ENCODE data around the gene CCDC110. TPM values are rescaled to one million over a fixed set of nuclear protein-coding genes. Genes with fewer than 3 reads are reported as not detected.

Gene CCDC110
- polyA plus RNA-seq, 1 donor, result 0.94 TPM

- DNase-seq, result peak; percentile 66 to 80
- no peak overlapping the region for H3K4me3 ChIP-seq (ENCODE audit: low read length)
- peaks cover 4% of the 10 kb centered on the region for H3K4me1 ChIP-seq (ENCODE audit: control insufficient read depth, insufficient read depth, low read length)
- no CpG with 5 or more reads among the region's 4 CpGs for WGBS (ENCODE audit: insufficient coverage, low lambda C conversion rate)
- H3K9me3 ChIP-seq (ENCODE audit: control insufficient read depth, low read depth, low read length), result no peaks in the 10 kb centered on the region
- no peaks in the 10 kb centered on the region for H3K36me3 ChIP-seq (ENCODE audit: control insufficient read depth, insufficient read depth, low read length)
- H3K27ac ChIP-seq (ENCODE audit: low read length), result no peak overlapping the region
- H3K27me3 ChIP-seq (ENCODE audit: control insufficient read depth, insufficient read depth, low read length), result no peaks in the 10 kb centered on the region
Observed at GRCh38 chr4:185508181-185508580, 36.6 kb upstream of the CCDC110 start.

GRCh38 chr4:185506422-185506821 lies 34.9 kb upstream of the CCDC110 start:
- peaks cover 4% of the 10 kb centered on the region for H3K4me1 ChIP-seq (ENCODE audit: control insufficient read depth, insufficient read depth, low read length)
- no peaks in the 10 kb centered on the region for H3K36me3 ChIP-seq (ENCODE audit: control insufficient read depth, insufficient read depth, low read length)
- DNase-seq, result no peak
- no peaks in the 10 kb centered on the region for H3K9me3 ChIP-seq (ENCODE audit: control insufficient read depth, low read depth, low read length)
- no CpG with 5 or more reads among the region's 20 CpGs for WGBS (ENCODE audit: insufficient coverage, low lambda C conversion rate)
- no peak overlapping the region for H3K4me3 ChIP-seq (ENCODE audit: low read length)
- no peak overlapping the region for H3K27ac ChIP-seq (ENCODE audit: low read length)
- H3K27me3 ChIP-seq (ENCODE audit: control insufficient read depth, insufficient read depth, low read length), result no peaks in the 10 kb centered on the region

DNA sequence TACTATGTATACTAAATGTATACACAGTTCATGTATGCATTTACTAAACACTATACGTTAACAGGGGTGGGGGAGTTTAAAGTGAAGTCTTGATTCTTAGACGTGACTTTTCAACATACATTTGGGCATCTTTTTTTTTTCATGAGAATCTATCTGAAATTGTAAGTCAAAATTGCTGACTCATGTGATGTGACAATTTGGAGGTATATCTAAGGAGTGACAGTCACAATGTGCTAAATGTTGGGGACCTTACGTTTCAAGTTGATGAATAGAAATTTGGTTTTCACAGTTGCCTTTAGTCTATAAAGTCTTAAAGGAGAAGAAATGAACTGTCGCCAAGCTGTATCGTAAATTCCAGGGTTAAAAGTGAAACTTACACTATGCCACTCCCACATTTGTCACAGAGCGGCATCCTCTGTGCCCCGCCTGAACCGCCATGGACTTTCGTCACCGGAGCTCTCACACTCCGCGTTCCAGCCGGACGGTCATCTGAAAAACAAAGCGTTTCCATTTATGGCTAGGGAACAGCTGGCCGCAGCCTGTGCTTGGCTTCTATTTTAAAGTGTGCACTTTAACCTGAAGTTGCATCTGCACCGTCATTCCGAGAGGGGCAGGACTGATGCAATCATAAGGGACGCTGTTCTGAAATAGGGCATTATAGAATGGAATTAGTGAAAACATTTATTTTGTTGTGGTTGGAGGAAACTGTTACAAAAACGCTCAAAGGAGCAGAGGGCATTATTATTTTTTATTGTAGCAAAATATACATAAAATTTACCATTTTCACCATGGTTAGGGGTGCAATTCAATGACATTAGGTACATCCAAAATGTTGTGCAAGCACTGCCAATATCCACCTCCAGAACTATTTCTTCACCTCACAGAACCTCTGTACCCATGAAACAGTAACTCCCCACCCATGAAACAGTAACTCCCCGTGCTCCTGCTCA lies 32.8 kb upstream of the CCDC110 start:
- H3K27me3 ChIP-seq (ENCODE audit: control insufficient read depth, insufficient read depth, low read length), result no peaks in the 10 kb centered on the region
- peaks cover 4% of the 10 kb centered on the region for H3K4me1 ChIP-seq (ENCODE audit: control insufficient read depth, insufficient read depth, low read length)
- WGBS (ENCODE audit: insufficient coverage, low lambda C conversion rate), result 76% methylated on average over 4 of the region's 21 CpGs
- peak overlapping the region; percentile 10 for H3K4me3 ChIP-seq (ENCODE audit: low read length)
- no peak overlapping the region for H3K27ac ChIP-seq (ENCODE audit: low read length)
- DNase-seq, result peak; percentile 60 to 75
- H3K9me3 ChIP-seq (ENCODE audit: control insufficient read depth, low read depth, low read length), result peaks cover 3% of the 10 kb centered on the region
- no peaks in the 10 kb centered on the region for H3K36me3 ChIP-seq (ENCODE audit: control insufficient read depth, insufficient read depth, low read length)

- Histone ChIP-seq H3K36me3 (ENCODE audit: control insufficient read depth, insufficient read depth, low read length) (no peaks in the 10 kb centered on the region), H3K27me3 (ENCODE audit: control insufficient read depth, insufficient read depth, low read length) (no peaks in the 10 kb centered on the region), H3K4me1 (ENCODE audit: control insufficient read depth, insufficient read depth, low read length) (no peaks in the 10 kb centered on the region), H3K27ac (ENCODE audit: low read length) (no peak overlapping the region), H3K4me3 (ENCODE audit: low read length) (no peak overlapping the region), H3K9me3 (ENCODE audit: control insufficient read depth, low read depth, low read length) (peaks cover 3% of the 10 kb centered on the region)
- DNase-seq, result no peak
- no CpG with 5 or more reads among the region's 11 CpGs for WGBS (ENCODE audit: insufficient coverage, low lambda C conversion rate)
Observed at GRCh38 chr4:185502386-185502785, 30.9 kb upstream of the CCDC110 start.

DNA sequence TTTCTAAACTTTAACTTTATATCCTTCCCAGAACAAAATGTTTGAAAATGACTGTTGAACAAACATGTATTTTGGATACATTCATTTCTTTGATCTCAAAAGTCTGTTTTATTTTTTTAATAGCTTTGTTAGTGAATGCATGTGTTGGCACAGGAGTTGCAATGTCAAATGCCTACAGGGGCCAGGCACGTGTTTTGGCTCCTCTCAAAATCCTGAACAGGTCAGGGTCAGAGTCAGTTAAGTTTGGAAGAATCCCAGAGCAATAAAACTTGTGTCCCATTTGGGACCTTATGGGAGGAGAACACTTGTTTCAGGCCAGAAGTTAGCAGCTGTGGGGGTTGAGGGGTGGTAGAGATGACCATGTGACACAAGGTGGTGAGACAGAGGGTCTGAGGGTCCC lies 29.0 kb upstream of the CCDC110 start:
- WGBS (ENCODE audit: insufficient coverage, low lambda C conversion rate), result no CpG with 5 or more reads among the region's 1 CpG
- Histone ChIP-seq H3K9me3 (ENCODE audit: control insufficient read depth, low read depth, low read length) (peaks cover 3% of the 10 kb centered on the region), H3K27me3 (ENCODE audit: control insufficient read depth, insufficient read depth, low read length) (no peaks in the 10 kb centered on the region), H3K36me3 (ENCODE audit: control insufficient read depth, insufficient read depth, low read length) (no peaks in the 10 kb centered on the region), H3K4me1 (ENCODE audit: control insufficient read depth, insufficient read depth, low read length) (no peaks in the 10 kb centered on the region), H3K4me3 (ENCODE audit: low read length) (no peak overlapping the region), H3K27ac (ENCODE audit: low read length) (no peak overlapping the region)
- DNase-seq, result no peak

GRCh38 chr4:185500035-185500434 lies 28.5 kb upstream of the CCDC110 start:
- no peak overlapping the region for H3K4me3 ChIP-seq (ENCODE audit: low read length)
- no CpG with 5 or more reads among the region's 9 CpGs for WGBS (ENCODE audit: insufficient coverage, low lambda C conversion rate)
- DNase-seq, result no peak
- no peaks in the 10 kb centered on the region for H3K36me3 ChIP-seq (ENCODE audit: control insufficient read depth, insufficient read depth, low read length)
- no peaks in the 10 kb centered on the region for H3K27me3 ChIP-seq (ENCODE audit: control insufficient read depth, insufficient read depth, low read length)
- no peaks in the 10 kb centered on the region for H3K4me1 ChIP-seq (ENCODE audit: control insufficient read depth, insufficient read depth, low read length)
- peaks cover 3% of the 10 kb centered on the region for H3K9me3 ChIP-seq (ENCODE audit: control insufficient read depth, low read depth, low read length)
- no peak overlapping the region for H3K27ac ChIP-seq (ENCODE audit: low read length)

GRCh38 chr4:185488650-185489049 lies 17.1 kb upstream of the CCDC110 start:
- Histone ChIP-seq H3K27me3 (ENCODE audit: control insufficient read depth, insufficient read depth, low read length) (no peaks in the 10 kb centered on the region), H3K27ac (ENCODE audit: low read length) (no peak overlapping the region), H3K4me1 (ENCODE audit: control insufficient read depth, insufficient read depth, low read length) (no peaks in the 10 kb centered on the region), H3K4me3 (ENCODE audit: low read length) (no peak overlapping the region), H3K36me3 (ENCODE audit: control insufficient read depth, insufficient read depth, low read length) (no peaks in the 10 kb centered on the region), H3K9me3 (ENCODE audit: control insufficient read depth, low read depth, low read length) (peaks cover 7% of the 10 kb centered on the region)
- no peak for DNase-seq
- 80% methylated on average over 1 of the region's 2 CpGs for WGBS (ENCODE audit: insufficient coverage, low lambda C conversion rate)

DNA sequence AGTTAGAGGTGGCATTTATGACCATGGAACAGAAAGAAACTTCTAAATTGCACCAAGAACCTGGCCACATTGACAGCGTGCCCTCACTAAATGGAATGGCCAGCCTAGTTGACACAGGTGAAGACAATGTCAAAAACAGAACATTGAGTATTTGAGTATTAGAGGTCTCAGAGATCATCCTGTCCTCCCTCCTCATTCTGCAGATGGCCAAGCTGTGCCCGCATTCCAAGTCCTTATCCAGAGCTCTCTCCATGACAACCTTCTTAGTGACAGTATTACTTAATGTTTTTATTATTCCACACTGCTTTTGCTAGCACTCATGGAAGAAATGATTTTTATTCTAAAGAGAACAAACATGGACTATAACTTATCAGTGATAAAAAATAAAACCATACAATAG lies 9.9 kb upstream of the CCDC110 start:
- DNase-seq, result no peak
- Histone ChIP-seq H3K27ac (ENCODE audit: low read length) (no peak overlapping the region), H3K27me3 (ENCODE audit: control insufficient read depth, insufficient read depth, low read length) (peaks cover 27% of the 10 kb centered on the region), H3K9me3 (ENCODE audit: control insufficient read depth, low read depth, low read length) (no peaks in the 10 kb centered on the region), H3K36me3 (ENCODE audit: control insufficient read depth, insufficient read depth, low read length) (no peaks in the 10 kb centered on the region), H3K4me3 (ENCODE audit: low read length) (no peak overlapping the region), H3K4me1 (ENCODE audit: control insufficient read depth, insufficient read depth, low read length) (no peaks in the 10 kb centered on the region)
- no CpG with 5 or more reads among the region's 2 CpGs for WGBS (ENCODE audit: insufficient coverage, low lambda C conversion rate)

DNA sequence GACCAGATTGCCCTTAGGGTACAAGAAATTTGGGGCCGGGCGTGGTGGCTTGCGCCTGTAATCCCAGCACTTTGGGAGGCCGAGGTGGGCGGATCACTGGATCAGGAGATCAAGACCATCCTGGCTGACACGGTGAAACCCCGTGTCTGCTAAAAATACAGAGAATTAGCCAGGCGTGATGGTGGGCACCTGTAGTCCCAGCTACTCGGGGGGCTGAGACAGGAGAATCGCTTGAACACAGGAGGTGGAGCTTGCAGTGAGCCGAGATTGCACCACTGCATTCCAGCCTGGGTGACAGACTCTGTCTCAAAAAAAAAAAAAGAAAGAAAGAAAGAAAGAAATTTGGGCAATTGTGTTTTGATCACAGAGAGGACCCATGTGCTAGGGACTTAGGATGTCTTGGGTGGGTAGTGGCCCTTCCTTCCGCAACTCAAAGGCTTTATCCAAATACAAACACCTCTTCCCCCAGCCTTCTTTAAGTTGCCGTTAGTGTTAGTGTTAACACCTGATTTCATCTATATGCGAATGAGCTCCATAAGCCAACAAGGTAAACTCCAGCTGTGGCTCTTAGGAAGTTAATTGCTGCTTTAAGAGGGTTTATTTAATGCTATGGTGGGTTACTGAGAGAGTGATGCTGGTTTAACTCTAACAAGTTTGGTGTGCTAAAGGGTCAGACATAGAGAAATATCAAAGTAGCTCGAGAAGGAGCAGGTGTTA lies 8.6 kb upstream of the CCDC110 start:
- Histone ChIP-seq H3K27me3 (ENCODE audit: control insufficient read depth, insufficient read depth, low read length) (peaks cover 27% of the 10 kb centered on the region), H3K4me3 (ENCODE audit: low read length) (no peak overlapping the region), H3K27ac (ENCODE audit: low read length) (no peak overlapping the region), H3K9me3 (ENCODE audit: control insufficient read depth, low read depth, low read length) (no peaks in the 10 kb centered on the region), H3K36me3 (ENCODE audit: control insufficient read depth, insufficient read depth, low read length) (no peaks in the 10 kb centered on the region), H3K4me1 (ENCODE audit: control insufficient read depth, insufficient read depth, low read length) (no peaks in the 10 kb centered on the region)
- DNase-seq, result no peak
- WGBS (ENCODE audit: insufficient coverage, low lambda C conversion rate), result 73% methylated on average over 6 of the region's 15 CpGs

DNA sequence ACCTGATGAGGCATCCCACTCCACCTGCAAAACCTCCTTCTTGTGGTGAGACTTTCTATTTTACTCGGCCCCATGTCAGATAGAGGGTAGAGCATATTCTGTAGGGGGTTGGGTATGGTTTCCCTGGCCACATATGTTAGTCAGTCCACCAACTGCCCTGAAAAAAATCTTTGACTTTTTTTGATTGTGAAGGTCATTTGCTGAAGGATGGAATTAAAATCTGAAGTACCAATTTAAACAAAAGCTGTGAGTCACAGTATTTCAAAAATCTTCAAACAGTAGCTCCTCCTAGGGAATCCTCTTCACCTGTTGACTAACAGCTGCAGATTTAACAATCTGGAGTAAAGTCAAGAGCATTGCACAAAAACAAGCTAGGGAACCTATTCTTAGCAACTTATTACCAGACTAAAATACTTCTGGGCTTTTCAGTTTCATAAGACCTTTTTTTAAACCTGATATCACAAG lies 8.0 kb upstream of the CCDC110 start:
- DNase-seq, result no peak
- peaks cover 29% of the 10 kb centered on the region for H3K27me3 ChIP-seq (ENCODE audit: control insufficient read depth, insufficient read depth, low read length)
- H3K9me3 ChIP-seq (ENCODE audit: control insufficient read depth, low read depth, low read length), result no peaks in the 10 kb centered on the region
- no peaks in the 10 kb centered on the region for H3K36me3 ChIP-seq (ENCODE audit: control insufficient read depth, insufficient read depth, low read length)
- no peak overlapping the region for H3K27ac ChIP-seq (ENCODE audit: low read length)
- H3K4me1 ChIP-seq (ENCODE audit: control insufficient read depth, insufficient read depth, low read length), result no peaks in the 10 kb centered on the region
- H3K4me3 ChIP-seq (ENCODE audit: low read length), result no peak overlapping the region
- no CpG with 5 or more reads among the region's 1 CpG for WGBS (ENCODE audit: insufficient coverage, low lambda C conversion rate)
